ENCODE measurements around the gene C11orf68.

- no peak for TF ChIP-seq CTCF (tag by site-specific recombination; IDR thresholded peaks at IDR 0.05)
- TF ChIP-seq ZNF292 (tag by site-specific recombination; IDR thresholded peaks at IDR 0.05; ENCODE audit: borderline replicate concordance, low read depth), result no peak
- TF ChIP-seq ZNF24 (tag by site-specific recombination; IDR thresholded peaks at IDR 0.05), result no peak
- TF ChIP-seq TCF7L2 (IDR thresholded peaks at IDR 0.05; ENCODE audit: borderline replicate concordance, low read depth, low read length), result no peak
- no peak for TF ChIP-seq FEZF1 (tag by site-specific recombination; IDR thresholded peaks at IDR 0.05)
- no peak for TF ChIP-seq ATF2 (tag by site-specific recombination; IDR thresholded peaks at IDR 0.05; ENCODE audit: low read depth)
- no peak for TF ChIP-seq TSHZ1 (tag by site-specific recombination; IDR thresholded peaks at IDR 0.05; ENCODE audit: borderline replicate concordance)
- TF ChIP-seq ZBTB20 (tag by site-specific recombination; IDR thresholded peaks at IDR 0.05), result no peak
- no peak for TF ChIP-seq ZNF549 (tag by site-specific recombination; IDR thresholded peaks at IDR 0.05)
Observed at GRCh38 chr11:65965986-65966762, 47.3 kb upstream of the C11orf68 start.

Data from HEK293 (cell line).